Muscle of arm (tissue), 12 donors: ENCODE data around the gene AGXT. TPM values are rescaled to one million over a fixed set of nuclear protein-coding genes. Genes with fewer than 3 reads are reported as not detected.

Source experiments
- DNase-seq: peaks from one replicate; pipeline ENCODE4 v3.0.0-alpha.2; 2013
- polyA plus RNA-seq, 12 donors: library from polyadenylated mRNA; unstranded; fragments of 120-200 nt; gene quantifications; one replicate each; pipeline ENCODE4 v1.2.1, GENCODE V29; 2013; ENCODE audit not compliant: insufficient read length in 12 of 12

AGXT gene
- polyA plus RNA-seq, 12 donors, result 0.05 to 0.71 (median 0.15) TPM; not detected in 7

DNA sequence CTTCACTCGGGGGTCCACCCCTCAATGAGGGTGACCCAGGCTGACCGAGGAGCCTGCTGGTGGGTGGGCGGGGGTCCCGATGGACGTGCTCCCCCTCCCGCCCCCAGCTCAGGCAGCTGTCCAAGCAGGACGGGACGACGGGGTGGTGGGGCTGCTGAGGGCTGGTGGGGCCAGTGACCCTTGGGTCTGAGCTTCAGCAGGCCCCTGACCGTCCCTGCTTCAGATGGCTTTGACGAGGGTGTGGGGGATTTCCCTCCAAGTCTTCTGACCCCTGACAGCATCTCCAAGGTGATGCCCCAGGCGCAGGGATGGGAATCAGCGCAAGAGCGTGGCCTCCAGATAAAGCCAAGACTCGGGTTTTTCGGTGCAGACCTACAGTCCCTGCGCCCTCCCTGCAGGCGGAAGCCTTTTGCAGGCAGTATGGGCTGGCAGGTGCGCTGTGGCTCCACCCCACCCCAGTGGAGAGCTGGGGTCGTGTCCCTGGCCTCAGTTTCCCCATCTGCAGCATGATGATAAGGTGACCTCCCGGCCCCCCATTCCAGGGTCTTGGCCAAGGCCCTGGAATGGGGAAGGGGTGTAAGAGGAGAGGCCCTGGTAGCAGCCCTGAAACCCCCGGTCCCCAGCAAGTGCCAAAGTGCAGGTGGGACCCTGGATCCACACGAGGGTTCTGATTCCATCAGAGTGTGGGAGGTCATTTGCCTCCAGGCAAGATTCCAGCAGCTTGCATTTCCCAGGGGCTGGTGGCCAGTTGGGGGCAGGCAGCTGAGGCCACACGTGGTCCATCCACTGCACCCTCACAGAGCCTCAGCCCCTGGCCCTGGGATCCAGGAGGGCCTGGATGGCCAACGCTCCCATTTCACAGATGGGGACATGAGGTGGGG is 46.3 kb downstream of the AGXT start:
- DNase-seq, result no peak

- no peak for DNase-seq
These were observed 47.1 kb downstream of the AGXT start for GRCh38 chr2:240915526-240916341.

DNA sequence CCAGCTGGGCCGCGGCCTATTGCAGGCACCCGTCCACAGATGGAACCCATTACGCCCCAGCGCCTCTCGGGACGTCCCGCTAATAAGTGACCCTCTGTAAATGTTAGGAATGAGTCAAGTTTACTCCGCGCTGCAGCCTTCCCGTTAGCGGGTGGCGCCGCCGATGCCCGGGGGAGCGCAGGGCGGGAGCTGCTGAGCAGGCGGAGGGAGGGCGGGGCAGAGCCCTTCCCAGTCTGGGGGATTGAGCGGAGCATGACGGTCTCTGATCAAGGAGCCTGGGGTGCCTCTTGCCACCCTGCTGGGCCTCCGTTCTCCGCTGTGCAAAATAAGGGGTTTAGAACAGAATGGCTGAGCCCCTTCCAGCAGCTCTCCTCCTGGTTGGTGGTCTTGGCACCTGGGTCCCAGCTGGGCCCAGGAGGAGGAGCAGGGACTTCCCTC is 48.0 kb downstream of the AGXT start:
- peak; percentile 43 for DNase-seq

- no peak for DNase-seq
These were observed 48.5 kb downstream of the AGXT start for GRCh38 chr2:240917009-240917683.

DNA sequence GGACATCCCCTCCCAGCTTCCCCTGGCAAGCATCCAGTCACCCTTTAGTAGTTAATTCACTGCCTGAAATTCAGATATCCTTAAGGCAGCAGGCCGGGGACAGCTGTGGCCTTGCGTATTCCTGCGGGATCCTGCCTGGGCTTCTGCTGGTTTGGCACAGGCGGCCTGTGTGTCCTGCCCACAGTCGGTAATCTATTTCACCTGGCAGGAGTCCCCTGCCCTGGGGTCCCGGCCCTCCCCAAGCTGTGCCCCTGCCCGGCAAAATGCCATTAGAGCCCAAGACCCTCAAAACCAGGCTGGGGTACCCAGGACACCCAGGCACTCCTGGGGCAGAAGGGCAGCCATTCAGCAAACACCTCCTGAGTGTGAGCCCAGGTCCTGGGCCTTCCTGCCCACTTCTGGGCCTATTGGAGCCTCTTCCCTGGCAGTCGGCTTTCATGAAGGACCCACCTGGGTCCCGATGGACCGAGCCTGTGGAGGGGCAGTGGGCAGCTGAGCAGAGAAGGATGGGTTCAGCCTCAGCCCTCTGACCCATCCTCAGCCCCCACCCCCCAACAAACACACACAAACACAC is 49.1 kb downstream of the AGXT start:
- no peak for DNase-seq

DNA sequence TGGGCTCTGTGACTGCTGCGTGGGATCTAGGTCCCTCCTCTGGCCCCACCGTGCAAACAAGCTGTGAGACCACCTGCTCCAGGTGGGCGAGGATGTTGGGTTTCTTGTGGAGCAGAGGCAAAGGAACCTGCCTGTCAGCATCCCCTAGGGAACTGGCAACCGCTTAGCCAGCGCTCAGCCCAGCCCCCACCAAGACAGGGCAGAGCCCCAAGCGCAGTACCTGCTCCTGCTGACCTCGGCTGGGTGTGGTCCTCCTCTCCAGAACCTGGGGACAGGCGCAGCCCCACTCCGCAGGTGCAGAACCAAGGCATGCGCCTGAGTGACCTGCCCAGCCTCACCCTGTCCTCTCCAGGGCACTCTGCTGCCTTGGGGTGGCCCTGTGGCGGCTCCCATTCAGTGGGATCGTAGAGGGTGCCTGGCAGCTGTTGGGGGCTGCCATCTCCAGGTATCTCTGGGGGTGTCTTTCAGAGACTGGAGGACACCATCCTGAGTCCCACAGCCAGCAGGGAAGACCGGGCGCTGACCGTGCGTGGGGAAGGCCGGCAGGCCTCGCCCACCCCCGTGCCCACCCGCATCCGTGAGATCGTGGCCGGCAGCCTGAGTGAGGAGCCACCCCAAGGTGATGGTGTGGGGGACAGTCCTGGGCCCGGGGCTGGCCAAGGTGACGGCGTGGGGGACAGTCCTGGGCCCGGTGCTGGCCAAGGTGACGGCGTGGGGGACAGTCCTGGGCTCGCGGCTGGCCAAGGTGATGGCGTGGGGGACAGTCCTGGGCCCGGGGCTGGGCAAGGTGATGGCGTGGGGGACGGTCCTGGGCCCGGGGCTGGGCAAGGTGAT is 49.9 kb downstream of the AGXT start:
- DNase-seq, result no peak

DNA sequence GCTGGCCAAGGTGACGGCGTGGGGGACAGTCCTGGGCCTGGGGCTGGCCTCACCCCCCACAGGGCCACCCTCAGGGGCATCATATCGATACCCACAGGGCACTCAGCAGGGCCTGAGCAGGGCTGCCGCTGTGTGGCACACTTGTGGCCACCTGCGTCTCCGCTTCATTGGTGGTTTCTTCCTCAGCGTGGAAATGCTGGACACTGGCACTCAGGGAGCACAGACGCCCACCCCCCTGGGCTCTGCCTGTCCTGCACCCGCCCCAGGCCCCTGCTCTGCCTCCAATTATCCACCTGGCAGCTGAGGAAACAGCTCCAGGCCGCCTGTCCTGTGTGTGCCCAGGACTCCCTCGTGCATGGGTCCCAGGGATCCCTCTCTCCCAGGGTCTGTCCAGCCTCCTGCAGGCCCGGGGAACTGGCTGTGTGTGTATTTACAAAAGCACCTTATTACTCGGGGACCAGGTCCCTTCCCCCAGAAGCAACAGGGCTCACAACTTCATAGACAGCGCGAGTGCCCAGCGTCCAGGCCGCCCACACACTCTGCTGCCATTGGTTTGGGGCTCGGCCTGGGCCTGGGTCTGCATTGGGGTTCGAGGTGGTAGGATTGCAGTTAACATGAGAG is 50.6 kb downstream of the AGXT start:
- DNase-seq, result no peak

GRCh38 chr2:240919786-240920782 is 51.5 kb downstream of the AGXT start:
- DNase-seq, result no peak

GRCh38 chr2:240920783-240921231 is 52.2 kb downstream of the AGXT start:
- DNase-seq, result no peak

DNA sequence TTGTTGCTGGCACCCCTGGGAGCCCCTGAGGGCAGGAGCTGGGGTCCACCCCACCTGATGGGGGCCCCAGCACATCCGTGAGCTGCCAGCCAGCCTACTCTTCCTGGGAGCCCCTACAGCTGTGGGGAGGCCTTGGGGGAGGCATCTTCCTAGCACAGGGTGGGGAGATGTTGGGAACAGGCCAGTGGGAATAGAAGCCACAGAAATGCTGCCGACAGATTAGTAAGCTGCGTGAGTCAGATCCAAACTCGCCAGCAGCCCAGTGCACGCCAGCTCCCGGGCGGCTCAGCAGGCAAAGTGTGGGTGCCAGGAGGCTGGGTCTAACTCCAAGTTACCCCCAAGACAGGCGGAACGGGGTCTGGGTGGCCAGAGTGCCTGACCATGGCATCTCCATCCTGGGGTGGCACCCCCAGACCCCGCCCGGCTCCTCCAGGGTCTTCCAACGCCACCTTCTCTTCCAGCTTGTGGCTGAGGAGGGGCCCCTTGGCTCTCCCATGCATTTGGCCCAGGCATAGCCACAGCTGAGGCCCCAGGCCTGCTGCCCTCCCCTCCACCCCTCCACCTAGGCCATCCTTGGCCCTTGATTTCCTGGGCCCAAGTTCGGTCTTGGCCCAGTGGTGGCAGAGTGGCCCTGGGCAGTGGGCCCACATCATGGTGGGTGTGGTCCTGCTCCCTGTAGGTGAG is 52.8 kb downstream of the AGXT start:
- no peak for DNase-seq

- no peak for DNase-seq
These were observed 53.3 kb downstream of the AGXT start for GRCh38 chr2:240921995-240922244.

DNA sequence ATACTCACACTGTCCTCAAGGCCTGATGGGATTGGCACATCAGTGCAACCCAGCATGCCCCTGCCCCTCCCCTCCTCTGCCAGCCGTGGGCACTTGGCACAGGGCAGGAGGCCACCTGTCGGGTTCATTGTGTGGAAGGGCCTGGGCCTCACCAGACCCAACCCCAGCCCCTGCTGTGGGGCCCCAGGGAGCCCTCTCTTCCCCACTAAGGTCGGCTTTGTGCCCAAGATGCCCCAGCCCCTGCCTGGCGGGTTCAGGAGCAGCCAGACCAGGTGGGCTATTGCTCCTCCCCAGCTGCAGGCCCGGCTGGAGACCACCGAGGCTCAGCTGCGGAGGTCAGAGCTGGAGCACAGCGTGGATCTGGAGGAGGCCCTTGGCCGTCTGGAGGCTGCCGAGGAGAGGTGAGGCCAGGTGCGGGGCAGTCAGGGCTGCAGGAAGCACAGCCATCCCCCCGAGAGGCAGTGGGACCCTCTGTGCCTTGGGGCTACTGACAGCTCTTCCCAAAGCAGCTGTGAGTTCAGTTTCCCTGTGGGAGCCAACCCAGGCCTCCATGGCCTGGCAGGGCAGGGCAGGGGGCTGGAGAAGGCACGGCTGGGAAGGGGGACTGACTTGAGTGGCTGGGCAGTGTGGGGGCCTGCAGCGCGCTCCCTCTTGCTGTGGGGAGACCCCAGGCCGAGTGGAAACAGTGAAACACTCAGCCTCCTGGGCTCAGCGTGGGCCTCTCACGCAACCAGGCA is 53.8 kb downstream of the AGXT start:
- DNase-seq, result no peak

GRCh38 chr2:240922982-240923537 is 54.4 kb downstream of the AGXT start:
- no peak for DNase-seq

DNA sequence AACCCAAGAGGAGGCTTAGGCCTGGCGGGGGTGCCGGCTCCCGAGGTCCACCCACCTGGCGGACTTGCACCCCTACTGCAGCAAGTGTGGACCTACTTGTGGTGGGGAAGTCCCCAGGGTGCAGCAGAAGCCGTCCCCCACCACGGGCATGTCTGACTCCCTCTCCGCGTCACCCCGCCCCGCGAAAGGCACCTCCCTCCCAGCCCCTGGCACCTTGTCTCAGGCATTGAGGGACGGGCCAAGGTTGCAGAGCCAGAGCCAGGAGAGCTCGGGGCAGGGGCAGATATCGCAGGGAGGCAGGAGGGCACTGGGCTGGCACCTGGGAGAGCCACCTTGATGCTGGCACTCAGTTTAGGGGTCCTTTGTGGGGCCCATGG is 56.6 kb downstream of the AGXT start:
- no peak for DNase-seq

GRCh38 chr2:240925568-240926515 is 57.2 kb downstream of the AGXT start:
- DNase-seq, result no peak
